ENCODE data around the gene ARMS2. TPM values are rescaled to one million over a fixed set of nuclear protein-coding genes. Genes with fewer than 3 reads are reported as not detected.

Gene ARMS2
- total and polyA plus RNA-seq, 2 experiments from 2014 or later = not detected

GRCh38 chr10:122417667-122418066 lies 36.8 kb upstream of the ARMS2 start:
- H2AFZ ChIP-seq = no peak overlapping the region
- TF ChIP-seq EZH2 (IDR thresholded peaks at IDR 0.05; ENCODE audit: borderline replicate concordance) (no peak), EZH2phosphoT487 (IDR thresholded peaks at IDR 0.05; ENCODE audit: low read depth, severe bottlenecking, unreplicated experiment) (no peak), CTCF (IDR thresholded peaks at IDR 0.05; ENCODE audit: poor library complexity) (no peak)
- H3K27ac ChIP-seq = no peak overlapping the region
- no peaks in the 10 kb centered on the region for H3K27me3 ChIP-seq
- H3K4me3 ChIP-seq = no peak overlapping the region
- no peaks in the 10 kb centered on the region for H3K9me2 ChIP-seq (replicated peaks; ENCODE audit: insufficient read depth)
- no peak for DNase-seq (ENCODE audit: low spot score)
- no peaks in the 10 kb centered on the region for H3K4me1 ChIP-seq (ENCODE audit: insufficient read depth)
- H3K9me3 ChIP-seq (ENCODE audit: low read depth) = no peaks in the 10 kb centered on the region
- no peak overlapping the region for H3K4me2 ChIP-seq
- H3K79me2 ChIP-seq = no peaks in the 10 kb centered on the region
- no peaks in the 10 kb centered on the region for H4K20me1 ChIP-seq (ENCODE audit: insufficient read depth, poor library complexity, severe bottlenecking)
- H3K36me3 ChIP-seq (replicated peaks; ENCODE audit: insufficient read depth, low read depth) = no peaks in the 10 kb centered on the region
- 93% methylated on average over 2 of the region's 2 CpGs for WGBS (ENCODE audit: low lambda C conversion rate, missing lambda C conversion rate)

GRCh38 chr10:122419016-122419415 lies 35.4 kb upstream of the ARMS2 start:
- H3K9me3 ChIP-seq (ENCODE audit: low read depth) = no peaks in the 10 kb centered on the region
- no peaks in the 10 kb centered on the region for H3K4me1 ChIP-seq (ENCODE audit: insufficient read depth)
- no peaks in the 10 kb centered on the region for H3K79me2 ChIP-seq
- no peak for DNase-seq (ENCODE audit: low spot score)
- TF ChIP-seq CTCF (IDR thresholded peaks at IDR 0.05; ENCODE audit: poor library complexity) (no peak), EZH2 (IDR thresholded peaks at IDR 0.05; ENCODE audit: borderline replicate concordance) (no peak), EZH2phosphoT487 (IDR thresholded peaks at IDR 0.05; ENCODE audit: low read depth, severe bottlenecking, unreplicated experiment) (no peak)
- no peaks in the 10 kb centered on the region for H3K27me3 ChIP-seq
- no peak overlapping the region for H3K4me3 ChIP-seq
- no peak overlapping the region for H2AFZ ChIP-seq
- no peak overlapping the region for H3K4me2 ChIP-seq
- H3K9me2 ChIP-seq (replicated peaks; ENCODE audit: insufficient read depth) = no peaks in the 10 kb centered on the region
- no peak overlapping the region for H3K27ac ChIP-seq
- H3K36me3 ChIP-seq (replicated peaks; ENCODE audit: insufficient read depth, low read depth) = no peaks in the 10 kb centered on the region
- H4K20me1 ChIP-seq (ENCODE audit: insufficient read depth, poor library complexity, severe bottlenecking) = no peaks in the 10 kb centered on the region
- 93% methylated on average over 1 of the region's 1 CpG for WGBS (ENCODE audit: low lambda C conversion rate, missing lambda C conversion rate)

- Histone ChIP-seq H3K4me3 (no peak overlapping the region), H2AFZ (no peak overlapping the region), H3K4me1 (ENCODE audit: insufficient read depth) (no peaks in the 10 kb centered on the region), H3K79me2 (no peaks in the 10 kb centered on the region), H3K9me2 (replicated peaks; ENCODE audit: insufficient read depth) (no peaks in the 10 kb centered on the region), H3K27me3 (no peaks in the 10 kb centered on the region), H3K36me3 (replicated peaks; ENCODE audit: insufficient read depth, low read depth) (no peaks in the 10 kb centered on the region), H3K9me3 (ENCODE audit: low read depth) (no peaks in the 10 kb centered on the region), H4K20me1 (ENCODE audit: insufficient read depth, poor library complexity, severe bottlenecking) (no peaks in the 10 kb centered on the region), H3K4me2 (no peak overlapping the region), H3K27ac (no peak overlapping the region)
- DNase-seq (ENCODE audit: low spot score) = no peak
- no peak for TF ChIP-seq EZH2phosphoT487 (IDR thresholded peaks at IDR 0.05; ENCODE audit: low read depth, severe bottlenecking, unreplicated experiment)
- TF ChIP-seq EZH2 (IDR thresholded peaks at IDR 0.05; ENCODE audit: borderline replicate concordance) = no peak
- no peak for TF ChIP-seq CTCF (IDR thresholded peaks at IDR 0.05; ENCODE audit: poor library complexity)
- WGBS (ENCODE audit: low lambda C conversion rate, missing lambda C conversion rate) = 64% methylated on average over 3 of the region's 3 CpGs
These were observed 34.4 kb upstream of the ARMS2 start for GRCh38 chr10:122419876-122420623.

All from hepatocyte (in vitro differentiated cells).